ENCODE data around the gene COL23A1. TPM values are rescaled to one million over a fixed set of nuclear protein-coding genes. Genes with fewer than 3 reads are reported as not detected.

The COL23A1 gene
- total and polyA plus RNA-seq, 2 of the 8 experiments (the other 6 are each of a cell fraction or from before 2014, with no cell fraction given) = 3.1 to 4.7 TPM

DNA sequence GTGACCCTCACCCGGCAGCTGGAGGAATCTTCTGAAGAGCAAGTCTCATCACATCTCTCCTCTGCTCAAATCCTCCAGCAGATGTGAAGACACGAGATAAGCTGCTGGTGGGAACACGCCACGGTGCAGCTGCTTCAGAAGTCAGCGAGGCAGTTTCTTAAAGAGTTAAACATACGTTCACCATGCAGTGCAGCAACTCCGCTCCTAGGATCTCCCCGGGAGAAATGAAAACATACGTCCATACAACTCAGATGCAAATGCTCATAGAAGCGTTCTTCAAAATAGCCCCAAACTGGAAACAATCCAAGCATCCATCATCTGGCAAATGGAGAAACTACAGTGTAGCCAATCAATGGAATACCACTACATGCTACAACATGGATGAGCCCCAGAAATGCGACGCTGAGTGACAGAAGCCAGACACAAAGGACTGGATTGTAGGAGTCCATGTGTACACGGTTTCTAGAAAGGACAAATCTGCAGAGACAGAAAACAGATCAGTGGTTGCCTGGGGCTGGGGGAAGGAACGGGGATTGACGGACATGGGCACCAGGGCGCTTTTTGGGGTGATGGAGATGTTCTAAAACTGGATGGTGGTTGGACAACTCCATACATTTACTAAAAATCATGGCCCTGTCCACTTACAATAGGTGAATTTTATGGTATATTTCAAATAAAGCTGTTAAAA is 150.6 kb downstream of the COL23A1 start:
- no peak overlapping the region for H2AK5ac ChIP-seq (ENCODE audit: low read depth, low read length)
- no peak overlapping the region for H3K27ac ChIP-seq (ENCODE audit: low read depth, low read length)
- no peak overlapping the region for H3K9ac ChIP-seq (replicated peaks in 1 of 4; ENCODE audit: extremely low read depth in 1 of 4, low read depth in 3 of 4, low read length in 3 of 4)
- H3K4me1 ChIP-seq (replicated peaks in 1 of 4; ENCODE audit: control insufficient read depth in 3 of 4, insufficient read depth in 4 of 4, low read length in 3 of 4) = peaks cover 0 to 4% (median 2%) of the 10 kb centered on the region in 4 experiments; a peak in 3 of 7 replicates
- no peak overlapping the region for H4K8ac ChIP-seq (ENCODE audit: extremely low read depth, insufficient read depth, low read length)
- no peak overlapping the region for H2BK12ac ChIP-seq (ENCODE audit: low read depth, low read length)
- no peak overlapping the region for H3K56ac ChIP-seq (replicated peaks; ENCODE audit: insufficient read length, low read depth, low read length)
- no peak for DNase-seq (ENCODE audit: low read depth in 1 of 2, low spot score in 2 of 2)
- no peak overlapping the region for H3K4me2 ChIP-seq (ENCODE audit: insufficient read depth in 1 of 2, low read depth in 2 of 2, low read length in 2 of 2)
- ChIA-PET CTCF (ENCODE audit: partially characterized antibody) (interaction anchor here (0.7 to 4.1 kb wide), 10 partner anchors 10 to 291 kb away, joined by 3 to 19 read pairs (median 4); no protein-coding TSS in a partner anchor), POLR2A (ENCODE audit: partially characterized antibody) (no interaction called here)
- no peak overlapping the region for H2BK120ac ChIP-seq (replicated peaks; ENCODE audit: low read depth, low read length)
- H3K4ac ChIP-seq (replicated peaks; ENCODE audit: insufficient read length, low read depth, low read length) = no peak overlapping the region
- H2AFZ ChIP-seq (ENCODE audit: low read length) = no peak overlapping the region
- no peaks in the 10 kb centered on the region for H3K9me3 ChIP-seq (ENCODE audit: insufficient read depth in 2 of 2, low read depth in 1 of 2, low read length in 1 of 2)
- 87% methylated on average over 16 of the region's 16 CpGs; no CpG with 5 or more reads in 1 of the 2 experiments for WGBS, 2 experiments (ENCODE audit: extremely low coverage in 1 of 2, insufficient coverage in 1 of 2, insufficient read length in 1 of 2, insufficient replicate concordance in 2 of 2, low coverage in 1 of 2, low lambda C conversion rate in 2 of 2, missing lambda C conversion rate in 1 of 2)
- H3K14ac ChIP-seq (ENCODE audit: insufficient read length) = no peak overlapping the region
- H4K20me1 ChIP-seq (replicated peaks in 1 of 2; ENCODE audit: control insufficient read depth in 1 of 2, insufficient read depth in 2 of 2, low read length in 2 of 2) = no peaks in the 10 kb centered on the region
- no peak overlapping the region for H2BK5ac ChIP-seq (ENCODE audit: low read depth, low read length)
- no peaks in the 10 kb centered on the region for H3K27me3 ChIP-seq (replicated peaks in 1 of 4; ENCODE audit: control insufficient read depth in 3 of 4, extremely low read depth in 1 of 4, insufficient read depth in 3 of 4, low read length in 3 of 4)
- H3K36me3 ChIP-seq (ENCODE audit: control insufficient read depth in 2 of 4, insufficient read depth in 4 of 4, low read length in 3 of 4) = no peaks in the 10 kb centered on the region
- H4K5ac ChIP-seq (ENCODE audit: insufficient read length, low read depth, low read length) = no peak overlapping the region
- no peak overlapping the region for H3K4me3 ChIP-seq (ENCODE audit: extremely low read depth in 1 of 4, insufficient read depth in 2 of 4, low read depth in 3 of 4, low read length in 4 of 4)
- no peaks in the 10 kb centered on the region for H3K23me2 ChIP-seq (ENCODE audit: low read depth, low read length)
- FAIRE-seq = no peak
- no peak overlapping the region for H2BK20ac ChIP-seq (ENCODE audit: low read length)
- H2BK15ac ChIP-seq (ENCODE audit: low read length) = no peak overlapping the region
- H4K91ac ChIP-seq (replicated peaks; ENCODE audit: insufficient read length, low read length) = no peak overlapping the region
- no peak overlapping the region for H3K18ac ChIP-seq (ENCODE audit: extremely low read depth, low read length)
- no peaks in the 10 kb centered on the region; the same call in 1 of the 2 replicates for H3K79me1 ChIP-seq (ENCODE audit: low read depth, low read length)
- no peaks in the 10 kb centered on the region for H3K79me2 ChIP-seq (ENCODE audit: control insufficient read depth in 1 of 2, insufficient read depth in 2 of 2, low read length in 2 of 2)
- no peak overlapping the region for H3K23ac ChIP-seq (ENCODE audit: insufficient read length)
- TF ChIP-seq CTBP2 (IDR thresholded peaks at IDR 0.05; ENCODE audit: borderline replicate concordance, insufficient read depth, insufficient read length, low read length) (no peak), NANOG (IDR thresholded peaks at IDR 0.05; ENCODE audit: insufficient read depth, low read depth, low read length, poor library complexity, severe bottlenecking) (no peak), CHD2 (IDR thresholded peaks at IDR 0.05; ENCODE audit: low read length) (no peak), SIX5 (IDR thresholded peaks at IDR 0.05; ENCODE audit: low read depth, low read length) (no peak), RAD21 (IDR thresholded peaks at IDR 0.05 in 1 of 2, conservative IDR thresholded peaks at IDR 0.05 in 1 of 2; ENCODE audit: low read depth in 2 of 2, low read length in 2 of 2) (no peak), KDM1A (IDR thresholded peaks at IDR 0.05; ENCODE audit: borderline replicate concordance, low read length) (no peak), CHD1 (IDR thresholded peaks at IDR 0.05; ENCODE audit: low read depth, low read length) (no peak), RXRA (IDR thresholded peaks at IDR 0.05; ENCODE audit: insufficient read depth, low read depth, low read length) (no peak), CTCF (IDR thresholded peaks at IDR 0.05; ENCODE audit: control extremely low read depth in 1 of 3, insufficient read depth in 1 of 3, low read depth in 1 of 3, low read length in 3 of 3) (no peak), ASH2L (IDR thresholded peaks at IDR 0.05; ENCODE audit: low read length) (no peak)

All from H1 (cell line).